PFSK-1 (cell line): ENCODE measurements around the gene POLR1B.
A peak's percentile ranks its signal among the peaks of the same experiment; 100 is the strongest.

ENCODE experiments used
- FOXP2 ChIP-seq: optimal IDR thresholded peaks from 2 replicates; pipeline ENCODE3; 2011; ENCODE audit warnings: borderline replicate concordance, control low read depth, inconsistent platforms; ENCODE audit not compliant: insufficient read depth; ENCODE audit errors: extremely low read length, extremely low read depth
- POLR2AphosphoS5 ChIP-seq: IDR thresholded peaks from 2 replicates; pipeline ENCODE4 v1.6.1; 2012; ENCODE audit warnings: low read depth, mild to moderate bottlenecking, control low read depth, low read length, moderate library complexity
- SIN3A ChIP-seq: IDR thresholded peaks from 2 replicates; pipeline ENCODE4 v1.6.1; 2012; ENCODE audit warnings: mild to moderate bottlenecking, low read length, moderate library complexity, borderline replicate concordance; ENCODE audit not compliant: insufficient read depth
- TAF1 ChIP-seq: IDR thresholded peaks from 2 replicates; pipeline ENCODE4 v1.6.1; 2012; ENCODE audit warnings: low read length, control low read depth, borderline replicate concordance; ENCODE audit not compliant: insufficient read depth
- TF ChIP-seq, protein P1 (sequence below), 2 experiments: IDR thresholded peaks; 2 replicates each; pipeline versions ENCODE4 v1.6.1 to v1.8.0; 2011 to 2012; ENCODE audit warnings: low read depth in 2 of 2, low read length in 2 of 2, control low read depth in 1 of 2, inconsistent platforms in 1 of 2, mild to moderate bottlenecking in 1 of 2, moderate library complexity in 1 of 2; ENCODE audit not compliant: insufficient read depth in 1 of 2

The POLR1B gene

DNA sequence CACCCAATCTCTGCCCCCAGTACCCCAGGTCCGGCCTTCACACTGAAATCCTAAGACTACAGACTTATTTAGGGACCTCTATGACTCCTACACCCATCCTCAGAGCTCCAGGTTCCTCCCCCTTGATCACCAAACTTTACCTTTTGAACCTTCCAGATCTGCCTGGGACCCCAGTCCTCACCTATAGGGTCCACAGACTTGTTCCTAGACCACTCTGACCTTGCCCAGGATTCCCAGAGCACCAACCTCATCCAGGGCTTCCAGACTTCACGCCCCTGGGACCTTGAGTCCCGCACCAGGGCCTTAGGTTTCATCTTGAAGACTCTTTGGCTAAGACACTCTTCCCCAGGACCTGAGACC, 42.6 kb downstream of the POLR1B start:
- no peak for TF ChIP-seq FOXP2
- TF ChIP-seq TAF1 = 0 out of 2 replicates have a peak, but pooled peaks have one; percentile 17

- TF ChIP-seq FOXP2 (no peak), SIN3A (no peak), POLR2AphosphoS5 (no peak), TAF1 (no peak)
- TF ChIP-seq, protein P1, sequence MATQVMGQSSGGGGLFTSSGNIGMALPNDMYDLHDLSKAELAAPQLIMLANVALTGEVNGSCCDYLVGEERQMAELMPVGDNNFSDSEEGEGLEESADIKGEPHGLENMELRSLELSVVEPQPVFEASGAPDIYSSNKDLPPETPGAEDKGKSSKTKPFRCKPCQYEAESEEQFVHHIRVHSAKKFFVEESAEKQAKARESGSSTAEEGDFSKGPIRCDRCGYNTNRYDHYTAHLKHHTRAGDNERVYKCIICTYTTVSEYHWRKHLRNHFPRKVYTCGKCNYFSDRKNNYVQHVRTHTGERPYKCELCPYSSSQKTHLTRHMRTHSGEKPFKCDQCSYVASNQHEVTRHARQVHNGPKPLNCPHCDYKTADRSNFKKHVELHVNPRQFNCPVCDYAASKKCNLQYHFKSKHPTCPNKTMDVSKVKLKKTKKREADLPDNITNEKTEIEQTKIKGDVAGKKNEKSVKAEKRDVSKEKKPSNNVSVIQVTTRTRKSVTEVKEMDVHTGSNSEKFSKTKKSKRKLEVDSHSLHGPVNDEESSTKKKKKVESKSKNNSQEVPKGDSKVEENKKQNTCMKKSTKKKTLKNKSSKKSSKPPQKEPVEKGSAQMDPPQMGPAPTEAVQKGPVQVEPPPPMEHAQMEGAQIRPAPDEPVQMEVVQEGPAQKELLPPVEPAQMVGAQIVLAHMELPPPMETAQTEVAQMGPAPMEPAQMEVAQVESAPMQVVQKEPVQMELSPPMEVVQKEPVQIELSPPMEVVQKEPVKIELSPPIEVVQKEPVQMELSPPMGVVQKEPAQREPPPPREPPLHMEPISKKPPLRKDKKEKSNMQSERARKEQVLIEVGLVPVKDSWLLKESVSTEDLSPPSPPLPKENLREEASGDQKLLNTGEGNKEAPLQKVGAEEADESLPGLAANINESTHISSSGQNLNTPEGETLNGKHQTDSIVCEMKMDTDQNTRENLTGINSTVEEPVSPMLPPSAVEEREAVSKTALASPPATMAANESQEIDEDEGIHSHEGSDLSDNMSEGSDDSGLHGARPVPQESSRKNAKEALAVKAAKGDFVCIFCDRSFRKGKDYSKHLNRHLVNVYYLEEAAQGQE (IDR thresholded peaks at IDR 0.05; ENCODE audit: insufficient read depth in 1 of 2, low read depth in 2 of 2, low read length in 2 of 2) = no peak
These were observed 43.1 kb downstream of the POLR1B start for GRCh38 chr2:112585400-112585799.

- TF ChIP-seq FOXP2 = no peak
These were observed 43.7 kb downstream of the POLR1B start for GRCh38 chr2:112585873-112586464.

GRCh38 chr2:112588611-112589045, 46.4 kb downstream of the POLR1B start:
- no peak for TF ChIP-seq POLR2AphosphoS5

DNA sequence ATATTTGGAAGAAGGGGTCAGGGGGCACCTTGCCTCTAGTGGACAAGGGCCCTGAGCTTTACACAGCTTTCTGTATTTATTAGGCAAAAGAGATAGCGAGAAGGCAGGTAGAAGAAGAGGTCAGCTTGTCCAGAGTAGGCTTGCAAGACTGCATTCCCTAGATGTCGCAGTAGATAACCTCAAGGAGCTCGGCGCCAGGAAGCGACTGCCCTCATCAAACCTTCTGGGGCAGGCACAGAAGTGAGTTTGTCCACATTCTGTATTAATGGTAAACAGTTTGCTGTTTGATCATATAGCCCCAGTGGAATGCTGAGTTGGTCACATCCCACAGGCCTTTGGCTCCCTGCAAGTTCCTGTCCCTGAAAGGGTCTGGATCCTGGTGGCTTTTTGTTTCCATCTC, 49.1 kb downstream of the POLR1B start:
- TF ChIP-seq POLR2AphosphoS5 (no peak), SIN3A (no peak), FOXP2 (no peak), TAF1 (no peak)
- TF ChIP-seq, protein P1 (IDR thresholded peaks at IDR 0.05; ENCODE audit: insufficient read depth in 1 of 2, low read depth in 2 of 2, low read length in 2 of 2) = no peak

DNA sequence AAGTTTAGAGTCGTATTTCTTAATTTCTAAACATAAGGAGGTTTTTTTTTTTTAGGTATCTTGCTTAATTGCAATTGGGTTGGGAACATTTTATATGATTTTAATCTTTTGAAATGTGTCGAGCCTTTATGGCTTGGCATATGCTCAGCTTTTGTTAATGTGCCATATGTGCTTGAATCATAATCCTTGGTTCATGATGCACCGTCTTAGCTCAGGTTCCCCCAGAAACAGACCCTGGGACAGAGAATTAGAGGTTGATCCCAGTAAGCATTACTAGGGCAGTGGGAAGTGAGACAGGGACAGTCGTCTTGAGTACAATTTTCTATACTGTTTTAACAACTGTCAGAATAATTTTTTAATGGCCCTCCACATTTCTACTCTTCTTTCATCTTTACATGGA, 51.5 kb downstream of the POLR1B start:
- TF ChIP-seq, protein P1 (IDR thresholded peaks at IDR 0.05; ENCODE audit: insufficient read depth in 1 of 2, low read depth in 2 of 2, low read length in 2 of 2) = no peak
- TF ChIP-seq TAF1 (no peak), SIN3A (no peak), POLR2AphosphoS5 (no peak), FOXP2 (no peak)

DNA sequence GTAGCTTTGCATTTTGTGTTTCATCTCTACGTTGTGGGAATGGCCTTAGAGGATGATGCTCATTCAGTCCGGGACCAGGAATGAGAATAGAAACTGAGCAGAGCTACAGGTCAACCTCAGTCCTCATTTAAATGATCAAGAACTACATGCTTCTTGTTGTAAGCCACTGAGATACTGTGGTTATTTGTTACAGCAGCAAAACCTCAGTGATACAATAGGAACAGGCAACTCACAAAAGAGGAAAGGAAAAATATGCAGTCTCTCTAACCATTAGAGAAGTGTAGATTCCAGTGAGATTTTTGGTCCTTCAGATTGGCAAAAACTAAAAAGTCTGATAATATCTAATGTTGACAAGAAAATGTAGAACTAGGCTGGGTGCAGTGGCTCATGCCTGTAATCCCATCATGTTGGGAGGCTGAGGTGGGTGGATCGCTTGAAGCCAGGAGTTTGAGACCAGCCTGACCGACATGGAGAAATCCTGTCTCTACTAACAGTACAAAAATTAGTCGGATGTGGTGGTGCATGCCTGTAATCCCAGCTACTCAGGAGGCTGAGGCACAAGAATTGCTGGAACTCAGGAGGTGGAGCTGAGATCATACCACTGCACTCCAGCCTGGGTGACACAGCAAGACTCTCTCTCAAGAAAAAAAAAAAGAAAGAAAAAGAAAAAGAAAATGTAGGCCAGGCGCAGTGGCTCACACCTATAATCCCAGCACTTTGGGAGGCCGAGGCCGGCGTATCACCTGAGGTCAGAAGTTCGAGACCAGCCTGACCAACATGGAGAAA, 55.5 kb downstream of the POLR1B start:
- no peak for TF ChIP-seq SIN3A
- TF ChIP-seq TAF1 = no peak
- no peak for TF ChIP-seq POLR2AphosphoS5
- TF ChIP-seq FOXP2 = no peak
- TF ChIP-seq, protein P1 (IDR thresholded peaks at IDR 0.05; ENCODE audit: insufficient read depth in 1 of 2, low read depth in 2 of 2, low read length in 2 of 2) = no peak
